ENCODE measurements around the gene KCNA3. TPM values are rescaled to one million over a fixed set of nuclear protein-coding genes. Genes with fewer than 3 reads are reported as not detected.

KCNA3 gene
- total RNA-seq (2021), result 1.1 to 1.2 TPM (median 1.2 TPM) in 3 replicates
- Bru-seq, nascent RNA, result percentile 46 among the genes with signal in this experiment
- long read RNA-seq, experiment 1, partial matches to known transcripts, result 0 of 1 reads
- long read RNA-seq, experiment 1, other reads (novel, unspliced or antisense), result 0 of 1 reads
- long read RNA-seq, experiment 2, partial matches to known transcripts, result 0 of 1 reads
- long read RNA-seq, experiment 2, other reads (novel, unspliced or antisense), result 1 of 1 reads
- long read RNA-seq, experiment 3, result 0 reads

- H3K36me3 Mint-ChIP-seq, result peaks cover 4% of the 10 kb centered on the region; the same call in 1 of the 2 replicates
- POLR2A ChIA-PET, result no interaction called here
- peak; percentile 86 for ATAC-seq
- CTCF ChIA-PET, result interaction anchor here (0.7 to 2.3 kb wide), 8 partner anchors 9 to 229 kb away, joined by 3 to 11 read pairs (median 3); no protein-coding TSS in a partner anchor
- H3K4me1 Mint-ChIP-seq, result peaks cover 11% of the 10 kb centered on the region
- H3K9me3 Mint-ChIP-seq, result no peaks in the 10 kb centered on the region
- no peak within 1 kb of the TSS for H3K27ac Mint-ChIP-seq
- peaks cover 88% of the 10 kb centered on the region for H3K27me3 Mint-ChIP-seq (ENCODE audit: low read depth)
- H3K4me3 Mint-ChIP-seq, result peak within 1 kb of the TSS; percentile 71
- peak; percentile 84 for DNase-seq (ENCODE audit: low spot score)
- no peak for TF ChIP-seq ZBTB43 (CRISPR knock-in tag; IDR thresholded peaks at IDR 0.05)
- peak; percentile 64; the same call in 1 of the 2 replicates for TF ChIP-seq ELF4 (CRISPR knock-in tag; IDR thresholded peaks at IDR 0.05; ENCODE audit: low read depth)
- TF ChIP-seq MYBL2 (CRISPR knock-in tag; IDR thresholded peaks at IDR 0.05), result peak; percentile 28; the same call in 1 of the 2 replicates
- no peak for TF ChIP-seq ZNF512 (CRISPR knock-in tag; IDR thresholded peaks at IDR 0.05; ENCODE audit: borderline replicate concordance)
- 0 out of 2 replicates have a peak, but pooled peaks have one; percentile 67 for TF ChIP-seq SMAD4 (CRISPR knock-in tag; IDR thresholded peaks at IDR 0.05)
- TF ChIP-seq ZNF317 (CRISPR knock-in tag; IDR thresholded peaks at IDR 0.05; ENCODE audit: borderline replicate concordance, low read depth), result no peak
- peak; percentile 31; the same call in 1 of the 2 replicates for TF ChIP-seq TEAD4 (CRISPR knock-in tag; IDR thresholded peaks at IDR 0.05)
- TF ChIP-seq USF1 (CRISPR knock-in tag; IDR thresholded peaks at IDR 0.05), result peak; percentile 62; the same call in 1 of the 2 replicates
- TF ChIP-seq PREB (CRISPR knock-in tag; IDR thresholded peaks at IDR 0.05; ENCODE audit: borderline replicate concordance), result peak; percentile 52; the same call in 1 of the 2 replicates
- TF ChIP-seq ARID4B (CRISPR knock-in tag; IDR thresholded peaks at IDR 0.05; ENCODE audit: borderline replicate concordance), result peak; percentile 90
- TF ChIP-seq SP1 (CRISPR knock-in tag; conservative IDR thresholded peaks at IDR 0.05), result peak; percentile 48; the same call in 1 of the 2 replicates
- TF ChIP-seq CREM (CRISPR knock-in tag; IDR thresholded peaks at IDR 0.05), result peak; percentile 41; the same call in 1 of the 2 replicates
- TF ChIP-seq ZBTB21 (CRISPR knock-in tag; IDR thresholded peaks at IDR 0.05; ENCODE audit: borderline replicate concordance), result peak; percentile 25; the same call in 1 of the 2 replicates
- TF ChIP-seq E2F1 (CRISPR knock-in tag; IDR thresholded peaks at IDR 0.05), result peak; percentile 22; the same call in 1 of the 2 replicates
- TF ChIP-seq ZNF219 (CRISPR knock-in tag; IDR thresholded peaks at IDR 0.05; ENCODE audit: borderline replicate concordance), result peak; percentile 90; the same call in 1 of the 2 replicates
- no peak for TF ChIP-seq NFYB (CRISPR knock-in tag; conservative IDR thresholded peaks at IDR 0.05; ENCODE audit: low read depth)
- TF ChIP-seq MAX (CRISPR knock-in tag; IDR thresholded peaks at IDR 0.05), result peak; percentile 89
- 0 out of 2 replicates have a peak, but pooled peaks have one; percentile 11 for TF ChIP-seq IRF1 (CRISPR knock-in tag; IDR thresholded peaks at IDR 0.05)
- peak; percentile 63; the same call in 1 of the 2 replicates for TF ChIP-seq NFE2L1 (CRISPR knock-in tag; IDR thresholded peaks at IDR 0.05)
- TF ChIP-seq RELA (CRISPR knock-in tag; IDR thresholded peaks at IDR 0.05; ENCODE audit: borderline replicate concordance), result 0 out of 2 replicates have a peak, but pooled peaks have one; percentile 13
- no peak for TF ChIP-seq EMX1 (CRISPR knock-in tag; IDR thresholded peaks at IDR 0.05)
- TF ChIP-seq ETV6 (CRISPR knock-in tag; IDR thresholded peaks at IDR 0.05), result peak; percentile 10; the same call in 1 of the 2 replicates
Observed at GRCh38 chr1:110674337-110675059, at the start of gene KCNA3. KCNA3 (minus strand) TSS chr1:110674940; CDS start chr1:110674809, 131 bp downstream.
